Ishikawa (cell line): ENCODE measurements around the gene C19orf73.
A peak's percentile ranks its signal among the peaks of the same experiment; 100 is the strongest.

Experiments used
- CEBPB ChIP-seq: IDR thresholded peaks from 2 replicates; pipeline ENCODE4 v1.6.1; 2012
- CREB1 ChIP-seq: IDR thresholded peaks from 2 replicates; pipeline ENCODE4 v1.6.1; 2012; ENCODE audit warnings: low read depth
- EGR1 ChIP-seq: IDR thresholded peaks from 2 replicates; pipeline ENCODE4 v1.6.1; 2012
- EP300 ChIP-seq: IDR thresholded peaks from 2 replicates; pipeline ENCODE4 v1.6.1; 2012; ENCODE audit warnings: borderline replicate concordance
- FOXM1 ChIP-seq: IDR thresholded peaks from 2 replicates; pipeline ENCODE4 v1.6.1; 2012; ENCODE audit warnings: low read depth, borderline replicate concordance
- MAX ChIP-seq: IDR thresholded peaks from 2 replicates; pipeline ENCODE4 v1.6.1; 2012
- NFIC ChIP-seq: IDR thresholded peaks from 2 replicates; pipeline ENCODE4 v1.6.1; 2012
- RAD21 ChIP-seq: IDR thresholded peaks from 2 replicates; pipeline ENCODE4 v1.6.1; 2012; ENCODE audit warnings: low read depth
- REST ChIP-seq: IDR thresholded peaks from 2 replicates; pipeline ENCODE4 v1.6.1; 2012; ENCODE audit warnings: low read depth, mild to moderate bottlenecking
- TAF1 ChIP-seq: IDR thresholded peaks from 2 replicates; pipeline ENCODE4 v1.6.1; 2012; ENCODE audit warnings: low read depth, mild to moderate bottlenecking
- TCF12 ChIP-seq: IDR thresholded peaks from 2 replicates; pipeline ENCODE4 v1.6.1; 2012; ENCODE audit warnings: low read depth
- TEAD4 ChIP-seq: IDR thresholded peaks from 2 replicates; pipeline ENCODE4 v1.6.1; 2012
- USF1 ChIP-seq: IDR thresholded peaks from 2 replicates; pipeline ENCODE4 v1.6.1; 2012
- YY1 ChIP-seq: IDR thresholded peaks from 2 replicates; pipeline ENCODE4 v1.6.1; 2012; ENCODE audit warnings: low read depth
- ZBTB7A ChIP-seq: IDR thresholded peaks from 2 replicates; pipeline ENCODE4 v1.6.1; 2012; ENCODE audit warnings: low read depth

The C19orf73 gene

GRCh38 chr19:49102303-49102702 is 16.6 kb downstream of the C19orf73 start:
- no peak for TF ChIP-seq TEAD4
- no peak for TF ChIP-seq TCF12
- TF ChIP-seq EGR1, result no peak

GRCh38 chr19:49101160-49101559 is 17.8 kb downstream of the C19orf73 start:
- TF ChIP-seq NFIC (no peak), TAF1 (no peak), MAX (no peak), RAD21 (no peak), TCF12 (no peak), EGR1 (no peak), USF1 (no peak), ZBTB7A (no peak)

- TF ChIP-seq ZBTB7A (no peak), CREB1 (no peak), USF1 (no peak), RAD21 (no peak), NFIC (no peak), YY1 (no peak), EGR1 (no peak), TAF1 (no peak), TEAD4 (no peak), FOXM1 (no peak), REST (no peak), EP300 (no peak), MAX (no peak), CEBPB (no peak), TCF12 (no peak)
Measured at GRCh38 chr19:49098795-49099194, 20.1 kb downstream of the C19orf73 start.

- no peak for TF ChIP-seq FOXM1
- TF ChIP-seq RAD21, result peak; percentile 80
Measured at GRCh38 chr19:49097453-49098288, 21.3 kb downstream of the C19orf73 start.

GRCh38 chr19:49094505-49095482 is 24.1 kb downstream of the C19orf73 start:
- no peak for TF ChIP-seq TCF12
- TF ChIP-seq NFIC, result no peak
- TF ChIP-seq YY1, result no peak
- TF ChIP-seq EGR1, result no peak
- TF ChIP-seq TEAD4, result no peak
- TF ChIP-seq REST, result no peak
- TF ChIP-seq CEBPB, result no peak
- no peak for TF ChIP-seq TAF1
- TF ChIP-seq USF1, result no peak
